KOPT-K1 (cell line): ENCODE results near the gene ANGPT4.

Source experiments
- H3K27ac ChIP-seq: fragments of 200-600 bp; sonication (generic); 2 replicates; pipeline ENCODE4 v1.5.1; 2016; ENCODE audit warnings: antibody characterized with exemption, mild to moderate bottlenecking, low read depth, low read length; ENCODE audit not compliant: poor library complexity, severe bottlenecking
- H3K36me3 ChIP-seq: fragments of 200-600 bp; sonication (generic); 2 replicates; pipeline ENCODE4 v1.5.1; 2017; ENCODE audit warnings: antibody characterized with exemption, mild to moderate bottlenecking, low read length, moderate library complexity; ENCODE audit not compliant: insufficient read depth
- H3K9me3 ChIP-seq: fragments of 200-600 bp; sonication (generic); 2 replicates; pipeline ENCODE4 v1.5.1; 2017; ENCODE audit warnings: antibody characterized with exemption, low read length, mild to moderate bottlenecking; ENCODE audit not compliant: insufficient read depth, poor library complexity, severe bottlenecking

ANGPT4 gene

DNA sequence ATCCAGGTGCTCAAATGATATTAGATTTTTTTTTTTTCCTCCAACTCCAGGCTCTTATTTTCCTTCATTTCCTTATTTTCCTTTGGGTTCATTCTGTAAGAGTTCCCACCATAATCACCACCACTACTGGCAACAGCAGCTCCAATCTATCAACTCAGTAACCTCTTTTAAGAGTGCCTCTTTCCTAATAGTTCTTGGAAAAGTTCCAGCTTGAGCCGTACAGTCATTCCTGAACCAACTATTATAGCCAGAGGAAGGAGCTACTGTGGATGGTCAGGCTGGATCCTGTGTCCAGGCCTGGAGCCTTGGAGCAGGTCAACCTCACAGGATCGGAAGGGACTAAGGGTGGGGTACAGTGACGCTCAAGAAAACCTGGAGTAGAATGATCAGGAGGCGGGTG lies 4.2 kb upstream of the ANGPT4 start:
- H3K27ac ChIP-seq: no peak overlapping the region
- no peaks in the 10 kb centered on the region for H3K9me3 ChIP-seq
- no peaks in the 10 kb centered on the region for H3K36me3 ChIP-seq

DNA sequence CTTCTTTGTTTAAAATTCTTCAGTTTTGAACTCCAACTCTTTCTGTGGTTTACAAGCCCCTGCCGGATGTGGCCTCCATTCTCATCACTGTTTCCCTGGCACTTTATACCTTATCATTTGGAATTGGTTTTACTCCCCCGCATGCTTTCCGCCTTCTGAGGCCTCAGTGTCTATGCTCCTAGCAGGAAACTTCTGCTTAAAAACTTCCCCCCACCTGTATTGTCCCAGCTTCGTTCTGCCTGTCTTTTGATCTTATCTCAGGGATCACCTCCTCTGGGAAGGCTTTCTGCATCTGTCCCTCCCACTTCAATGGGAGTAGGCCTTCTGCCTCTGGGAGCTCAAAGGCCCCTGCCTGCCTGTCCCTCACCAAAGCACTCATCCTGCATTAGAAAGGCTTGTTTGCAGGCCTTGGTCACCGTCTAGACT lies 3.4 kb upstream of the ANGPT4 start:
- no peaks in the 10 kb centered on the region for H3K36me3 ChIP-seq
- H3K9me3 ChIP-seq: no peaks in the 10 kb centered on the region
- H3K27ac ChIP-seq: no peak overlapping the region

DNA sequence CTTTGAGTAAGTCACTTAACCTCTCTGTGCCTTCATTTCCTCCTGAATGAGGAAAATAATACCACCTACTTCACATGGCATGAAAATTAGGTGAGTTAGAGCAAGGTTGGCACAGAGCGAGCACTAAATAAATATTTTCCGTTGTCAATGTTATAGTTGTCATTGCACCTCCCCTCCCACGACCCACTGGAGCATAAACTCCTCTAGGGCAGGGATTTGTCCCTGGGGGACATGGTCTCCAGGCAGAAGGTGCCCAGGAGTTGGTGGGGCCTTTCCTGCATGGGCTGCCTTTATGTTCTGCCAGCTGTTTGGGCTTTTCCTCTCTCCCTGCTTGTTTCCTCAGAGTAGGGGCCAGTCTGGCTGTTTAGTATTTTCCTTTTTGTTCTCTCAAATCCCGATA lies 1.3 kb upstream of the ANGPT4 start:
- no peaks in the 10 kb centered on the region for H3K9me3 ChIP-seq
- H3K36me3 ChIP-seq: no peaks in the 10 kb centered on the region
- H3K27ac ChIP-seq: no peak overlapping the region

DNA sequence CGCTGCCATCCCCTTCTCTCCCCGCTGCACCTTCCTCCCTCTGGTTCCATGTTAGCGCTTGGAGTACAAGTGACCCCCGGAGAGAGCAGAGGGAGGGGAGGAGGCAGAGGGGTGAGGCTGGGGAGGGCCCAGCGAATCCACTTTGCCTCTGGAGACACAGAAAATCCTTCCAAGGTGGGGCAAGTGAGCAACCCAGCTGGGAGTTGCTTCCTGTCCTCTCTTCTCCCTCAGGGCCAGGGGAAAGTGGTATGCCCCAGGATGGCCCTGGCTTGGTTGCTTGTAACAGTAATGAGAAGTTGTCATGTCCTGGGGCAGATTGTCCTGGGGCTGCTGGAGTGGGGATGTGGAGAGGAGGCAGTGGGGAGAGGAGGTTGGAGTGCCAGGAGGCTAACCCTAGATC lies 691 bp upstream of the ANGPT4 start:
- no peaks in the 10 kb centered on the region for H3K9me3 ChIP-seq
- no peak overlapping the region for H3K27ac ChIP-seq
- H3K36me3 ChIP-seq: no peaks in the 10 kb centered on the region

DNA sequence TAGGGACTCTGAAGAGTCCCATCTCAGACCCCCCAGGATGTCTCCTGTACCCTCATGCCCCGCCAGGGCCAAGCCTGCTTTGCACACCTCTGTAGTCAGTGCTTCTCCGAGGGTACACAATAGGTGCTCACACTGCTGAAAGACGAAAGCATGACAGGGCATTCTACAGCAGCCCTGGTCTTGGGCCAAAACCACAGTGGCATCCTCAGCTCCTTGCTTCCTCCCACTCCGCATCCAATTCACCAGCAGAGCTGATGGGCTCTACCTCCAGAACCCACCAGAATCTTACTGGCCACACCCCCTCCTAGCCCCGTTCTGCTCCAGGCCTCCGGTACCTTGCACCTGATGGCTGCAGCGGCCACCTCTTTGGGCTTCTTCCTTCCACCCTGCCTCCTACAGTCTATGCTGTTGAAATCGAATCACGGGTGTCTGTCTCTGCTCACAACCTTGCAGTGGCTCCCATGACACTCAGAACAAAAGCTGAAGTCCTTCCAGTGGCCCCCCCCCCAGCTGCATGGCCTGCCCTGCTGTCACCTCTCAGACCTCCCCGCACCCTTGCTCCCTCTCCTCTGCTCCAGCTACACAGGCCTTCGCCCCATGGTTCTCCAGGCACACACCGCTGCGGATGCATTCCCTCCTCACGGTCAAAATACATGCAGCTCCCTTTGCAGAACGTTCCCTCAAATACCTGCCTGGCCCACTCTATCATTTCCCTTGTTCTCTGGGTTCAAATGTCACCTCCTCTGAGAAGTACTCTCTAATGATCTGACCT lies 1.2 kb downstream of the ANGPT4 start:
- Histone ChIP-seq H3K9me3 (no peaks in the 10 kb centered on the region), H3K27ac (no peak overlapping the region), H3K36me3 (no peaks in the 10 kb centered on the region)

DNA sequence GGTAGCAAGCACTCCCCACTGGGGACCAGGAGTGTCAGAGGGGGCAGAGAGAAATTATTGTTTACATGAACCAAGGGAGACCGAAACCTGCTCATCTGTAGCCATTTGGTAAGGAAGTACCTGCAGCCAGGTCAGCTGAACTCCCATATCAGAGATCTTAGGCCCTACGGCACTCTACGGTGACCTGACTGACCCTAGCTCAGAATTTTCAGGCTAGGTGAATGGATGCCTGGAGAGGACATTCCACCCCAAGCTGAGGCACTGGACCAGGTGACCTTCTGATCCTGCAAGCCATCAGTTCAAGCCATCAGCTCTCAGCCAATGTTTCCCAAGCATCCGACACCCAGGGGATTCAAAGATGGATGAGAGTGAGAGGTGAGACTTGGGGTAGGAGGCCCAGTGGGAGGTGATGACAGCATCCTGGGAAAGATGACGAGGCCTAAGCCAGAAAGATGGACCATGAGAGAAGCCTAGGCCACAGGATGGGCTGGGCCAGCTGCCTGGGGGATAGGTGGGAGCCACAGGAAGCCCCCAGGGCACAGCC lies 2.8 kb downstream of the ANGPT4 start:
- Histone ChIP-seq H3K27ac (no peak overlapping the region), H3K36me3 (no peaks in the 10 kb centered on the region), H3K9me3 (no peaks in the 10 kb centered on the region)

DNA sequence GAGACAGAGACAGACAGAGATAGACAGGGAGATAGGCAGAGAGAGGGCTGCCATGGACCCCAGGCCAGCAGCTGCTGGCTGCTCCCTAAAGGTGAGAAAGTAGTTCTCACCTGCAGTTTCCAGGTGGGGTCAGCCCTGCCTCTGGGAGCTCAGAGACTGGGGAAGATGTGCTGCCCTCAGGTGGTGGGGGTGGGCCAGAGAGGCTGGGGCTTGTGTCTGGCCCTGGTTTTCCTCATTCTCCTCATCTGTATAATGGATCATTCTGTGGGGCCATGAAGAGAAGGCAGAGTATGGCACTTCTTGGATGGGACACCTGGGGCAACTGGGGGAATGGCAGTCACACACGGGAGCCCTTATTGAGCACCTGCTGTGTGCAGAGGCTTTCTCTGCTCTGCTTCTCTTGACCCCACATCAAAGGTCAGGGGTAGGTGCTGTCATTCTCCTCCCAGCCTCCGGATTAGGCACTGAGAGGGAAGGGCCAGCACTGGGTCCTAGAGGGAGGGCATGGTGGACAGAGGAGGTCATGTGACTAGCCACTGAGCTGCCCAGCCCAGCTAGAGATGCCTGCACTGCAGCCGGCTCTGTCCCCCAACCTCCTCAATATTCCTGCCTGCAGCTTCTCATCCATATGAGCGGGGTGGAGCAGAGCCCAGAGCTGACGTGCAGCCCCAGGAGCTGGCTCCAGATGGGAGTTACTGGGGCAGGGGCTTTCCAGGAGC lies 4.1 kb downstream of the ANGPT4 start:
- Histone ChIP-seq H3K27ac (no peak overlapping the region), H3K36me3 (no peaks in the 10 kb centered on the region), H3K9me3 (no peaks in the 10 kb centered on the region)

DNA sequence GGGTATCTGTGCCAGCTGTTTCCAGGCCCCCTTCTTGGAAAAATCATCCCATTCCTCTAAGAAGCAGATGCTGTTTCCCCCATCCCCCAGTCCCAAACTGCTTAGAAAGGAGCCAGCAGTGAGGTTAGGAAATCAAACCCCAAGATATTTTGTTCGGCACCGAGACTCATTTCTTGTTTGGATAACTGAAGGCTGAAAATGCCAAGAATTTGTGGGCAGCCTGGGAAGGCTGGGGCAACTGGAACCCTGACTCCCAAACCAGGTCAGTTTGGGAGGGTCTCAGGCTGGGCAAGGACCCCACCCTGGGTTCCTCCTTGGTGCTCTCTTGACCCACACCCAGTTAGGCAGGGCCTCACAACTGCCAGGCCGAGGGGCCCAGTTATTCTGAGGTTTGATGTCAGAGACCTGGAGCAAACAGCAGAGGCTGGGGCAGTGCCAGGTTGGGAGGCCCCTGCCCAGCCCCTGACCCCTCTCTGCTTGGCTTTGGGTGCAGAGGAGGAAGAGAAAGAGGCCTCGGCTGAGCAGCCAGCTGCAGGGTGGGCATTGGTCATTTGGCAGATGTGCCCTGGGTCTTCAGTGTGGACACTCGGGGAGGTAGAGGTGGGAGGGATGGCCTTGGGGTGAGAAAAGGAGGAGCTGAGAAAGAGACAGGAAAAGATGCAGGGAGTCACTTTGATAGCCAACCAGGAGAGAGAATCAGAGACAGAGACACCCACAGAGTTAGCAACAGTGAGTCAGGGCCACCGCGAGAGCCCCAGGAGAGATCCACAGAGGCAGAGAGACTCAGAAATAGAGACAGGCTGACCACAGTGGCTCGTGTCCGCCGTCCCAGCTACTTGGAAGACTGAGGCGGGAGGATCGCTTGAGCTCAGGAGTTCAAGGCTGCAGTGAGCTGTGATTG lies 5.0 kb downstream of the ANGPT4 start:
- no peak overlapping the region for H3K27ac ChIP-seq

DNA sequence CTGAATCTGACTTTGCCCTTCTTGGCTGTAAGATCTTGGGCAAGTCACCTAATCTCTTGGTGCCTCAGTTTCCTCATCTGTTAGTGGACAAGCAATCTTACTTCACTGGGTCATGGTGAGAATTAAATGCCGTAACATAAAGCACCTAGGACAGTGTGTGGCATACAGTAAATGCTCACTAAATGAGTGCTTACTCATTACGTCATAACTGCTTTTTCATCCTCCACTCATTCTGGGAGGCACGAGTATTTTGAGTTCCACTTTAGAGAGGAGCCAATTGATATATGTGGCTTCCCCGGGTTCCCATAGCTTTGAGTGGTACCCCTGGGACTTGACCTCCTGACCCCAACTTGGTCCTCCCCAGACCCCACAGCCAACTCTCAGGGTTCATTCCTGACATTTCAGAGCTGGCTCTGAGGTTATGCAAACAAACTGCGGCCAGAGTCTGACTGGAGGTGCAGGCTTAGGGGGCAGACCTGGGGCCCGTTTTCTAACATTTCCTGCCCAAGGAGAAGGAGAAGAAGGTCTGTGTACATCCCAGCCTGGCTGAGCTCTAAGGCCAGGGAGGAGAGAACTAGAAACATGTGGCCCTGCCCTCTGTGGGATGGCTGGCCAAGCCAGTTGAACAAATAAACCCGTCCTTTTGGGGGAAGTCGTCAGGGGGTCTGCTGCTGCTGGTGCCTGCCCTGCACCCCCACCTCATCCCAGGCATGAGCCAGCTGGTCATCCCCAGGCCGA lies 5.8 kb downstream of the ANGPT4 start:
- Histone ChIP-seq H3K27ac (no peak overlapping the region), H3K9me3 (no peaks in the 10 kb centered on the region), H3K36me3 (no peaks in the 10 kb centered on the region)

More for the DNA sequence above, 5.0 kb downstream of the ANGPT4 start:
- H3K9me3 ChIP-seq: no peaks in the 10 kb centered on the region
- no peaks in the 10 kb centered on the region for H3K36me3 ChIP-seq

DNA sequence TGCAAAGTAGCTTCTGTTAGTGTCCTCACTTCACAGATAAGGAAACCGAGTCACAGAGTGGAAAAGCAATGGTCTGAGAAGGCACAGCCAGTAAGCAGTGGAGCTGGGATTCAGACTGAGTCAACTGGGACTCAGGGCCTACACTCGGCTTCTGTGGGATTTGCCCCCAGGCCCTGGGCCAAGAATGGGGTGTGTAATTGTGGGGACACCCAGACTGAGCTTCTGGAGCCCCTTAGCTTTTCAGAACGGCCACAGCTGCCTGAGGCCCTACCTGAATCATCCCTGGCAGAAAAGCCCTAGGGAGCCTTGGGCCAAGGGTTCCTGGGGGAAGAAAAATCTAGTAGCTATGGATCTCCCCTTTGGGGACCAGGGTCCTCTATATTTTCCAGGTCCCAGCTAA lies 6.5 kb downstream of the ANGPT4 start:
- Histone ChIP-seq H3K27ac (no peak overlapping the region), H3K36me3 (no peaks in the 10 kb centered on the region), H3K9me3 (no peaks in the 10 kb centered on the region)

DNA sequence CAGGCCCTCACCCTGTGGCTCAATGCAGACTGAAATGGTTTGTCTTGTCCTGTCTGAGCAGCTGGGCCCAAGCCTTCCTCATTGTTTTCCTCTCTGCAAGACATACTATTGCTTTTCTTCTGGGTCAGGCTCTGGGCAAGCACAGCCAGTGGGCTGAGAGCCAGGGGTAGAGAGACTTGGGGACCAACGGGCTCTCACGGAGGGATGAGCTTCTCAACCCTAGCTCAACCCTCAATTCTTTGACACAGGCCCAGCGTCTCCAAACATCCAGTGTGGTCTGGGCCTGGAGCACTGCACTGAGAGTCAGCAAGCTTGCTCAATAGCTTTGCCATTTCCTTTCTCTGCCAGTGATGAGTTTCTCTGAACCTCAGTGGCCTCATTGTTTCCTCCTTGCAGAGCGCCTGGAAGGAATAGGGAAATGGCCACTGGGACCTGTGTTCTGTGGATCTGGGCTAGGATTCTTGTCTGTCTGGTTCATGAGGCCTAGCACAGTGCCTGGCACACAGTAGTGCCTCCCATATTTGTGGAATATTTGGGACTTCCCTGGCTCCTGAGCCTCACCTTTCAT lies 9.3 kb downstream of the ANGPT4 start:
- H3K9me3 ChIP-seq: no peaks in the 10 kb centered on the region
- H3K27ac ChIP-seq: no peak overlapping the region
- H3K36me3 ChIP-seq: no peaks in the 10 kb centered on the region

DNA sequence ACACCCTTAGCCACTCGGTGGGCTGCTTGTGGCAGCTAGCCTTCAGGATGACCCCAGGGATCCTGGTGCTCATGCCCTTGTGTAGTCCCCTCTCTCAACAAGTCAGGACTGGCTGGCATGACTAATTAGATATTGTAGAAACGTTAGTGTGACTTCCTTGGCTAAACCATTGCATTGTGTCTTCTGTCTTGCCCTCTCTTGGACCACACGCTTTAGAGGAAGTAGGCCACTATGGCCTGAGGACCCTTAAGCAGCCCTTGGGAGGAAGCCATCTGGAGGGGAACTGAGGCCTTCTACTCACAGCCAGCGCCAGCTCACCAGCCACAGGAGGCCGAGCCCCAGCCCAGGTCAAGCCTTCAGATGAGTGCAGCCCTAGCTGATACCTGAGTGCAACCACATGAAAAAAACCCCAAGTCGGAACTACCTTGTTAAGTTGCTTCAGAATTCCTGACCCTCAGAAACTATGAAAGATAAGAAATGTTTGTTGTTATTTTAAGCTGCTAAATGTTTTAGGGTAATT lies 10.1 kb downstream of the ANGPT4 start:
- Histone ChIP-seq H3K27ac (no peak overlapping the region), H3K36me3 (no peaks in the 10 kb centered on the region), H3K9me3 (no peaks in the 10 kb centered on the region)

DNA sequence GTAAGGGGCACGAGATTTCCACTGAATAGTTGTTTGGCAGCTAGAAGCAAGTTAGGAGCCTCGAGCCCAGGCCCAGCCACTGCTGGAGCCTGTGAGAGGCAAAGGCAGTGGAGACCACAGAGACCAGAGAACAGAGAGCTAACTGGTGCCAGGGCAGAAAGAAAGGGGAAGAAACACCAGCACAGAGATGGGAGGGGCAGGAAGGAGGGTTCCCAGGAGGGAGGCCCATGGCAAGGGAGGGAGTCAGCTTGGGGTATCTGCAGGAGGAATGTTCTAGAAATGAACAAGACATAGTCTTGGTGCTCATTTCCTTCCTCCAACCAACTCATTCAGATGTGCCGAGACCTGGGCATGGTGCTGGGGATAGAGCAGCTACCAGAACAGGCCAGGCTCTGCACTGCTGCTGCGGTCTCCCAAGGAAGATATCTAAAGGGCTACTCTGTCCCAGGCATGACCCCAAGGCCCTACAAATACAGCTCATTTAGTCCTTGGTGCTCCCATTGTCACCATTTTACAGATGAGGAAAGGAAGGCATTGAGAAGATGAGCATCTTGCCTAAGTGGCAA lies 10.7 kb downstream of the ANGPT4 start:
- Histone ChIP-seq H3K9me3 (no peaks in the 10 kb centered on the region), H3K36me3 (no peaks in the 10 kb centered on the region), H3K27ac (no peak overlapping the region)
